CD4-positive, alpha-beta T cell treated with Interleukin-4 for 1 hour (primary cell): Measurements from ENCODE around the gene AANAT.

Experiments used
- DNase-seq, 2 donors: peaks; one replicate each; pipeline ENCODE4 v3.0.0-alpha.2; 2020 to 2022

The AANAT gene

DNA sequence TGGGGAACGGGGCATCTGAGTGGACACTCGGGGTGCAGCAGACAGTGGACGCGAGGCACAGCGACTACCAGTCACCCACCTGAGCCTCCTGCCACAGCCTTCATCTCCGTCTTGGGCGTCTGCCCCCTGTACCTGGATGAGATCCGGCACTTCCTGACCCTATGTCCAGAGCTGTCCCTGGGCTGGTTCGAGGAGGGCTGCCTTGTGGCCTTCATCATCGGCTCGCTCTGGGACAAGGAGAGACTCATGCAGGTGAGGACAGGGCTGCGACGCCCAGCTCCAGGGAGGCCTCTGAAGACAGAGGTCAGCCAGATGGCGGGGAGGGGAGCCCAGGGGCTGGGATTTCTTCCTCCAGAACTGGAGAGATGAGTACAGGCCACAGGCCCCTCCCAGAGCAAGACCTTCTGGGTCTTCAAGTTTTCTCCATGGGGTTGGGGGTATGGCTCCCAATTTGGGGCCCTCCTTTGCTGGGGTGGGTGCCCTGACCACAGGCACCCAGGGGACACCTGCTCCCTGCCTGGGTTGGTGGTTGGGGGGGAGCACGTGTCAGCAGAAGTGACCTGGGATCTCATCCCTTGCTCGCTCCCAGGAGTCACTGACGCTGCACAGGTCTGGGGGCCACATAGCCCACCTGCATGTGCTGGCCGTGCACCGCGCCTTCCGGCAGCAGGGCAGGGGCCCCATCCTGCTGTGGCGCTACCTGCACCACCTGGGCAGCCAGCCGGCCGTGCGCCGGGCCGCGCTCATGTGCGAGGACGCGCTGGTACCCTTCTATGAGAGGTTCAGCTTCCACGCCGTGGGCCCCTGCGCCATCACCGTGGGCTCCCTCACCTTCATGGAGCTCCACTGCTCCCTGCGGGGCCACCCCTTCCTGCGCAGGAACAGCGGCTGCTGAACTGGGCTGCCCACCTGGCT lies 1.9 kb downstream of the AANAT start:
- no peak for DNase-seq

DNA sequence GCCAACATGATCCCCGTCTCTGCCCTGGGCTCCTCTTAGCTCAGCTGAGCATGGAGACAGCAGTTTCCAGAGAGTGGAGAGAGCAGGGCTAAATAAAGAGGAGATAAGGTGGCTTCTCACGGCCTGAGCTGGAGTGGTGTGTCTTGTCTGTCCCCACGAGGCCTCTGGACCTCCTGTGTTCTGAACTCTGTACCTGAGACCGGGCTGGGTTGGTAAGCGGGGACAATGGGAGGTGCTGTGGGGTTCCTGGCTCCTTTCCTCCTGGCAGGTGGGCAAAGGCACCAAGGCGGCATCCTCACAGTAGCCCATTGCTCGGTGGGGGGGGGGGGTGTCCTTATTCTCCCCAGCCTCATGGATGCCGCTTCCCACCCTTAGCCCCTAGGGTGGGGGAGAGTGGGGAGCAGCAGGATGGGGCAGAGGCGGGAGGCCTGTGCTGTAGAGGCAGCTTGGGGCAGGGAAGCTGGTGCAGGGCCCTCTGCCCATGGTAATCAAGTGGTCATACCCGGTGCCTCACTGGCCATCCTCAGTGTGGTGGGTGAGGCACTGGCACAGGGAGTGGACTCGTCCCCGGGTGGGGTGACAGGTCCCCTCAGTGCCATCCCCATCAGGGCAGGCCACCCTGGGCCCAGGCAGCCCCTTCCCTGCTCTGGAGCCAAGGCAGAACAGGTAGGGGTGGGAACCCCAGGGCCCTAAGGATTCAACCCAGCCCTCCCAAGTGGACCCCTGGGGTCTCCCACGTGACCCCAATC lies 2.8 kb downstream of the AANAT start:
- DNase-seq: no peak

DNA sequence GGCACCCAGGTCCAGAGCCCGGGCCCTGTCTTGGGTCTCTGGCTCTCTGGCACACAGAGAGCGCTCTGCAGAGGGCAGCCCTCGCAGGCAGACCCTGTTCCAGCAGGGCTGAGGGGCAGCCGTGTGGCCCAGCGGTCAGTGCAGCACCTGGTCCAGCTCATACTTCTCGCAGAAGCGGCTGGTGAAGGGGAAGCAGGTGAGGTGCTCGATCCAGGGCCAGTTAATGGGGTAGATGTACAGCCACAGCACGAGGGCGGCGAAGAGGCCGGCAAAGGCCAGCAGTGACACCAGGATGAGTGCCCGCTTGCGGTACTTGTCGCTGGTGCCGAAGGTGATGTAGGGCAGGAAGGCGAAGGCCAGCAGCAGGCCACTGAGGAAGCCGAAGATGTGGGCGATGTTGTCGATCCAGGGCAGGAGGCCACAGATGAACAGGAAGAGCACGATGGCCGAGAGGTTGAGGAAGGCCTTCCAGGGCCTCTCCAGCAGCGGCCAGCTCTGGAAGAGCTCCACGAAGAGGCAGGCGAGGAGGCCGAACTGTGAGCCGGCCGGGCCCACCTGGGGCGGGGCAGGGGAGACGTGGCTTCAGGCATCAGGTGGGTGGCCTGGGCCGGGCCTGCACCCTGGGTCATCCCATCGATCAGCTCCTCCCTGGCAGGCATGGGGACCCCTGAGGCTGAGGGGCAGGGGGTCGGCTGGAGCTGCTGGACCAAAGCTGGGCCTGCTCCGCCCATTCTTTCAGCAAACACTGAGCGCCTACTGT lies 4.3 kb downstream of the AANAT start:
- DNase-seq: no peak

DNA sequence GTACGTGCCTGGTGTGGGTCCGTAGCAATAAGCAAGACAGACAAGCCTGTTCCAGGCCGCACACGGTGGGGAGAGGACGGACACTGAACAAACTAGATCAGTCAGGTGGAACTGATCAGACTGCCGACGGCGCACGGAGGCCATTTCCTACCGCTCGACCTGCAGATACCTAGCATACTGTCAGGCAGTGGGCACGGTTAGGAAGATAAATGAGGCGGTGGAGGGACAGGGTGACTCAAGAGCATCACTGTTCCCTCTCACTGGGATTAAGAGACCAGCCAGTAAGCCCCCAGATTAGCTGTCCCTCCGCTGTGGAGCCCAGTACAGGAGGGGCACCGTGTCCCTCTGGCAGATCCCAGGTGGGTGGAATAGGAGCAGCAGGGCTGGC lies 4.8 kb downstream of the AANAT start:
- no peak for DNase-seq

DNA sequence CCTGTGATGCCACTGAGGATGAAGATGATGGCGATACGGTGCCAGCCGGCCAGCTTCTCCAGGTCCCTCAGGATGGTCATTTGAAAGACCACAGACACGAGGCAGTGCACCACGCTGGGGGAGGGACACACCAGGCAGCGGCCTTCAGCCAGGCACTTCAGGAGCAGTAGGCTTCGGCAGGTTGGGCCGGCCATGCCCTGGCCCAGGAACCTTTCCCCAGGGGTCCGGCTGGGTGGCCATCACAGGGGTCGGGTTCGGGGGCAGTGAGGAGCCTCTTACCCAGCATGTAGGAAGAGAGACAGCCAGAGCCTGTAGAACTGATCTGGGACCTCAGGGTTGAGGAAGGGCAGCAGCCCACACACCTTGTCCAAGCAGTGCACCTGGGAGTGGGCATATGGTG lies 5.3 kb downstream of the AANAT start:
- no peak for DNase-seq

DNA sequence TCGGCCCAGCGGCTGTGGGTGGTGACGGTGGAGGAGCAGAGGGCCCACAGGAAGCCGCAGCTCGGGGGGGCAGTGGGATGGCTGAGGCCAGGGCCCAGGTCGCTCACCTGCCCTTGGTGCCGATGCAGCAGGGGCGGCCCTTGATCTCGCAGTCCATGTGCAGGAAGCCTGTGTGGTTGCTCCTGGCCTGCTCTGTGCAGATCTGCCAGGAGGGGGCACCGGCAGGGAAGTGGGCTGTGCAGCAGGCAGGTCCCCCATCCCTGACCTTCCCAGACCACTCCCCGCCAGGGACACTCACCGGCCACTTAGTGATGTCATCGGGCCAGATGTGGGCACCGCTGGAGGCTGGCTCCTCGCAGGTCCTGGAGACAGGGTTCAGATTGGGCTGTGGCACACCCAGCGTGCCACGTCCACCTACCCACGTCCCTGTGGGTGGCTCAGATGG lies 6.2 kb downstream of the AANAT start:
- DNase-seq: no peak

DNA sequence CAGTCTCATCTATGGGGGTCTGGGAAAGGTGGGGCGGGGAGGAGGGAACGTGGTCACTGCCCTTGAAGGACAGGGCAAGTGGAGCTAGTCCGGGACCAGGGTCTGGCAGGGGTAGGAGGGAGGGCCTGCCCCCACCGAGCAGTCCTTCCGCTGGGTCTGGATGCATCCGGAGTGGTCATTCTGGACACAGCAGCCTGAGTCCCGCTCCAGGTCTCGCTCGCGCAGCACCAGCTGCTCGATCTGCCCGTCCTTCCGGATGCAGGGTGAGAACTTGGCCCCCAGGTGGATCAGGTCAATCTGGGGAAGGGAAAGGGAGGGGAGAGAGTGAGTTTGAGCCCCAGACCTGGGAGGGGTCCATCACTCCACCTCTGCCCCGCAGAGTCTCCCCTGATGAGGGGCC lies 6.8 kb downstream of the AANAT start:
- no peak for DNase-seq

DNA sequence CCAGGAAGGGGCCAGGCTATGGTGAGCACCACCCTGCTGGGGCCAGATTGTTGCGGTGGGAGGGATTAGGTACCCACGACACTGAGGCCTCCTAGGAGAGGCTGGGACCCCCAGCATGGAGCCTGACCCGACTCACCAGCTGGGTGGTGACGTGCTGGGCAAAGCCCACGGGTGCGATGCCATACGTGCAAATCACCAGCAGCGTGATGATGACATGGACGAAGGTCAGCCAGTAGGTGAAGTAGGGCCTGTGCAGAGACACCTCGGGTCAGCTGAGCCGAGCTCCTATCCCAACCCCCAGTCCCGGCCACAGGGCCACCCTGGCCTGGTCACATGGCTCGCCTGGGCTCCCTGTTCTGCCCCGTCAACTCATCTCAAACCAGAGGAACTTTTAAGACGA lies 7.5 kb downstream of the AANAT start:
- DNase-seq: no peak

DNA sequence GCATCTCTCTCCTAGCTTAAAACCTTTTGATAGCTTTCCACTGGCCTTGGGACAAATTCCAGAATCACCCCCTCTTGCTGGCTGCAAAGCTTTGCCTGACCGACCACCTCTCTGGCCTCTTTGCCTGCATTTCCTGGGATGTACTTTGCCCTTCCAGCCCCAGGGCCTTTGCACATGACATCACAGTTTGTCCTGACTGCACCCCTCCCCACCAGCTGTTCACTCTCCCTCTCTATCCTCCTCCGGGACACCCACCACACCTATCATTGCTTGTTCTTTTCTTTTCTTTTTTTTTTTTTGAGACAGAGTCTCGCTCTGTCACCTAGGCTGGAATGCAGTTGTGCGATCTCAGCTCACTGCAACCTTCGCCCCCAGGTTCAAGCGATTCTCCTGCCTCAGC lies 7.9 kb downstream of the AANAT start:
- DNase-seq: no peak

DNA sequence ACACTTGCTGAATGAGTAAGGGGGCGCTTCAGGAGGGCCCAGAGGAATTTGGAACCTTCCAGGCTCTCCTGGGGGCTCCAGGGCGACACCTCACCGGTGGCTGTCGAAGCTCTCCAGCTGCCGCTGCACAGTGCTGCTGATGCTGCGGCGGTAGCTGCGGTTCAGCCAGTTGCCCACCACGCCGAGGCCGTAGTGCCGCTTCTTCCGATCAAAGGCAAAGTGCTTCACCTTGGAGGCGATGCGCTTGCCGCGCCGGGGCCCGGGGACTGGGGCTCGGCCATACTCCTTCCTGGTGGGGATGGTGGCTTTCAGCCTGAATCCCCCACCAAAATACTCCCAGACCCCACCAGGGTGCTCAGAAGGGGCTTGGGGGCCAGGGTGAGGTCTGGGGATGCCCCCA lies 9.3 kb downstream of the AANAT start:
- DNase-seq: no peak

DNA sequence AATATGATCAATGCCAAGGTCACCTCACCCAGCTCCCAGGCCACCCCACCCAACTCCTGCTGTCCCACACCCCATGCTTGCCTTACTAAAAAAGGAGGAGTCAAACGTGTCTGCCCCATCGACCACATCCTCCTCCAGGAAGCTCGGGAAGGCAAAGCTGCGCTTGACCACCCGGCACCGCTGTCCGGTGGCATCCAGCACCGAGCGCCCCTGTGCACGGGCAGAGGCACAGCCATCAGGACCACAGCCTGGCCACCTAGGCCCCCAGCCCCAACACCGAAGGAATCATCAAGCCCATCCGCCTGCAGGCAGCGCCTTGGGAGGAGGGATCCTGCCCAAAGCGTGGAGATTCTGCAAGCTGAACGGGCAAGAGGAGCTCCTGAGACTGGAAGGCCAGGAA lies 10.2 kb downstream of the AANAT start:
- DNase-seq: no peak

DNA sequence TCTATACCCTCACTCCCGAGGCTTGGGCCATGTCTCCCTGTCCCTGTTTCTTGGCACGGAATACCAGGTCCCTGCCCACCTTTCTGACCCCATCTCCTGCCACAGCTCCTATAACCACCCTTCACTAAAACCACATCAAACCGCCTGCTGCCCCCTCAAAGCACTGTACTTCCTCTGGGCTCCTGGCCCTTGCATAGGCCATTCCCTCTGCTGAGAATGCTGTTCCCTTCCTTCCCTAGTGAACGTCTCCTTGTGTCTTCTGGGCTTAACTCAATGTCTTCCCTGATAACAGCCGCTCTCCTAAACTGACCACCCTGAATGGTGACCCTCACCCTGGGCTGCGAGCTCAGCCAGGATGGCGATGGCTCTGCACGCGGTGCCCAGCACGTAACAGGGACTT lies 10.7 kb downstream of the AANAT start:
- no peak for DNase-seq

DNA sequence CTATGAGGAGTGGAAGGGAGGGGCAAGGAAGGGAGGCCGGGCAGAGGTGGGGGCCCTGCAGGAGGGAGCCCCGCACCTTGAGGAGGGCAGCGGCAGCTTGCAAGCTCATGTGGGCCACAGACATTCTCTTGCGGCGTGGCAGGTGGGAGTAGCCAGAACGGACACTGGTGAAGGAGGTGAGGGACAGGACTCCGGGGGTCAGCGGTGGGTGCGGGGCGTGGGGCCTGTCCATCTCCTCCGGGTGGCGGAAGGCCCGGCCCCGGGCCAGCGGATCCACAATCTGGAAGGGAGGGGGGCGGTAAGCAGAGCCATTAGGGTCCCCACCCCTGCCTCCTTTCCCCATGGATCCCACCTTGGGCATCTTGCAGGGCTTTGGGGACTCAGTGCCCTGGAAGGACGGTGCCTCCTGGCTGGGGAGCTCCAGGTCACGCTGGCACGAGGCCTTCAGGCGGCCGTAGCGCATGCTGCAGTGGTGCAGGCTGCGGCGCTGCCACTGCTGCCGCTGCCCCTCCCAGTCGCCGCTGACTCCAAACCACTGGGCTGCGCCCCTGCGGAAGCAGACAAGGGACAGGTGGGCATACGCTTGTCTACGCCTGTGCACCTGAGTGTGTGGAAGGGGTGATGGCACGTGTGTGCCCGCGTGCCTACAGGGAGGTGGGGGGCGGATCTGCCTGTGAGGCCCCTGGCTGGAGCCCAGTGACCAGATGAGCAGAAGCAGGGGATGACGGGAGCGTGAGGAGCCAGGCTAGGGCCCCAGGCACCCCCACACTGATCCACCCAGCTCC lies 11.5 kb downstream of the AANAT start:
- DNase-seq: no peak

DNA sequence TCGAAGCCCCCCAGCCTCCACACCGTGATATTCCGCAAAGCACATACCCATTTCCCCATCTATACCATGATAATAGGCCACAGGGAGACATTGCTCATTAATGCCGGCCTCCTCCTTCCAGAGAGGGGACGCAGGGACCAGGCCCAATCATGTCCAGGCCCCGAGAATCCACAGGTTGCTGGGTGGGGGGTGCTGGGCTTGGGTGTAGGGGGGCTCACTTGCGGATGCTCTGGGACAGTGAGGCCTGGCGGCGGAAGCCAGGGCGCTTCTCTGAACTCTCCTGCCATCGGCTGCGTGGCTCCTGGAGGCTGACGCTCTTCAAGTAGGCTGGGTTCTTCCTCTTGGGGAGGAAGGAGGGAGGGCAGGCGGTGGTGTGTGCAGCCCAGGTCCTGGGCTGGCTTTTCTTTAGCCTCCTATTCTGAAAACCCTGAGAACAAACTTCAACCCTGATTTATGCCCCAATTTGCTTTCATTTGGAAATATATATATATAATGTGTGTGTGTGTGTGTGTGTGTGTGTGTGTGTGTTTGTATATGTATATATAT lies 12.2 kb downstream of the AANAT start:
- no peak for DNase-seq

DNA sequence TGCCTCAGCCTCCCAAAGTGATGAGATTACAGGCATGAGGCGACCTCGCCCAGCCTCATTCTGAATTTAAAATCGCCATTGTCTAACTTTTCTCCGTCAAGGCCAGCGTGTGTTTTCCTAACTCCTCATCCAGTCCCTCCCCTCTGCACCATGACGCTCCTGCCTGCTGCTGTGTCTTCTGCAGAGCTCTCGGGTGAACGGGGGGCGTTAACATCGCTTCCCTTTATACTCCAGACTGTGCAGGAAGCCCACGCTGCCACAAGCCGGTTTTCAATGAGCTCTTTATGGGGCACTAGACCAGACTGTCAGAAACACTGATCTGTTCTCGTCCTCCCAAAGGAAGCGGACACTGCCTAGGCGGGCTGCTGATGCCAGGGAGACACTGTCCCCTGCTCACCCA lies 13.2 kb downstream of the AANAT start:
- DNase-seq: no peak

DNA sequence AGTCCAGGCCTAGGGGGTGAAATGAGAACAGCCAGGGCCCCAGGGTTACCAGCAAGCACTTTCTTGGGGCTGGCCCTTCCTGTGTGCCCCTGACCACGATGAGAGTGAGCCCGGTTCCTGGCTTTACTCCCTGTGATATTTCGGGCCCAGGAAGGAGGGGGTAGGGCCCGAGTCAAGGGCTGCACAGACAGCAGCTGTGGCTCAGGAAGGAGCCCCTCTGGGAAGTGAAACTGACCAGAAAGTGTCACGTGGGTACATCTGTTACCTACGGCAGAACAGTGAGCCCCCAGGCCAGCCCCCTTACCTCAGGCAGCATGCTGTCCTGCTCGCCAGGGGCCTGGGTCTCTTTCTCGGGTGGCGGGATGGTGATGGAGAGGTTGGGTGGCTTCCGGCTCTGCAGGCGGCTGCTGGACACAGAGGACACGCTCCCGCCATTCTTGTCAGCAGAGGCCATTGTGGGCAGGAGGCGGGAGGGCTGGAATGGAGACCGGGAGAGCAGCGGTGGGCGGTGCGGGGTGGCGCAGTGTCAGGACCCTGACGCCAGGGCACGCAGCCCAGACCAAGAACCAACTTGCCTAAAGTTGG lies 13.8 kb downstream of the AANAT start:
- peak in 1 of 2 donors; percentile 64 for DNase-seq

DNA sequence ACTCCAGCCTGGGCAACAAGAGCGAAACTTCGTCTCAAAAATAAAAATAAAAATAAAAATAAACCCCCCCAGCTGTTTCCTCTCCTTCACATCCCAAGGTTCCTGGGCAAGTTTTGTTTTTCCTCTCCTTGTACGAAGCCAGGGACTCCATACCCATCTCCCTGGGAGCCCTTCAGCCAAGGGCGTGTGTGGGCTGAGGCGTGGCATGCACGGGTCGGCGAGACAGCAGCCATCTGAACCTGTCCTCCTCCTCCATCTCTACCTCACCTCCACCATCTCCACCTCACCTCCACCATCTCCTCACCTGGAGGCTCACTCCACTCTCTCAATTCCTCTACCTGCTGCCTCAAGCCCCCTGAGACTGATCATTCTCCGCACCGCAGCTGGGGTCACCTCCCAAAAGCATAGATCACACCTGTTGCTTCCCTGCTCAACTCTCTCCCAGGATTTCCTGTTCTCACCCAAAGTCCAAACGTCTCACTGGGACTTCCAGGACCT lies 16.9 kb downstream of the AANAT start:
- DNase-seq: no peak

DNA sequence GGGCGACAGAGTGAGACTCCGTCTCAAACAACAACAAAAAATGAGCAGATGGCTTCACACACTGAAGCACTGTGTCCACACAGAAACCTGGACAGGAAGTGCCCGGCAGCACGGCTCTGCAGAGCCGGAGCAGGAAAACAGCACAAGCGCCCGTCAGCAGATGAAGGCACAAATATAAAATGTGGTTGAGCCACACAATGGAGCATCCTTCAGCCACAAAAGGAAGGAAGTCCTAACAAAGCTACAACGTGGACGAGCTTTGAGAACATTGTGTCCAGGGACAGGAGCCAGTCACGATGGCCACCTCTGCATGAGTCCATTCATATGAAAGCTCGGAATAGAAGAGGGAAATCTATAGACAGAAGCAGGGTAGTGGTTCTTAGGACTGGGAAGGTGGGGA lies 18.2 kb downstream of the AANAT start:
- no peak for DNase-seq

DNA sequence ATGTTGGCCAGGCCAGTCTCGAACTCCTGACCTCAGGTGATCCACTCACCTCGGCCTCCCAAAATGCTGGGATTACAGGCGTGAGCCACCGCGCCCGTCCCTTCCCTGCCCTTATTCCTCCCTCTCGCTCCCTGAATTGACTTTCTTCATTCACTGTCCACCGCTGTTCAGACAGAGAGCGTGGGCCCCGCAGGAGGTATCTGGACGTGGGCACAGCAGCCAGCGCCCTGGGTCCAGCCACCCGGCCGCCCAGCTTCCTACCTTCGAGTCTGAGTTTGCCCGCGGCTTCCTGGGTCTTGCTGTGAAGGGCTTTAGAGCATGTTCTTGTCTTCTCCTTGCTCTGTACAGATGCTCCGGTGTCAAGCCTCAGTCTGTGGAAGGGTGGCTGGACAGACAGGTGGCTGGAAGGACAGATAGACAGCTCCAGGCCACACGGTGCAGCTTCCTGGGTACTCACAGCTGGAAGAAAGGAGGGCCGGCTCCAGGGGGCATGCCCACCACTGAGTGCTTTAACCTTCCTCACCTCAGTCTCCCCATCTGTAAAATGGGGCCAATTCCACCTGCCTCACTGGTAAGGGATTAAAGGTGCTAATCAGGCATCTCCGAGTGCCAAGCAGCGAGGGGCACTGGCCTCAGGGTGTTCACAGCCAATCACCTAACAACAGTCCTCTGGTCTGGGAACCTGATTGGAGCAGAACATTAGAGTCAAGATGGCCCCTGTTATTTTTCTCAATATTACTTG lies 20.2 kb downstream of the AANAT start:
- no peak for DNase-seq

DNA sequence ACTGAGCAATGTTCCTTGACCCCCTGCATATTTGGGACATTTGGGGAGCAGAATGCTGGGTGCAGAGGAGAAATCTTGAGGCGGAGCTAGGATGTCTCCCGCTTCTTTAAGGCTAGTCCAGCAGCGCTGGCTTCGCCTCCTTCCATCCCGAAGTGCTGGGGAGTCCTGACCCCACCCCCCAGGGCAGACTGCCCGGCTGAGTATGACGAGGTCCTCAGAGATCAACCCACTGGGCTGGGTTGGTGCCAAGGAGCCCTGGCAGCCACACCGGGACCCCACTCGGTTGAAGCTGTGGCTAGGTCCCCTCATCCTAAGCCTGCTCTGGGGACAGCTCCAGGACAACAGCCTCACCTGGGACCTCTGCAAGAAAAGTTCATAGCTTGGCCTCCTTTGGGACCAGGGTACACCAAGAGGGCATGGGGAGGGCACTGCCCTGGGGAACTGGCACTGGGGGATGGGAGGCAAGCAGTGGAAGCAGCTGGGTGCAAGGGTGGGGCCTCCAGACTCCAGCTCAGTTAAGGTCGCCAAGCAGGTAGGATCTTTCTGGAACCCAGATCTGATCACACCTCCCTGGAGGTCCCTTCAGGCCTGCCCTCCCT lies 22.8 kb downstream of the AANAT start:
- no peak for DNase-seq
